SK-N-MC (cell line): ENCODE data around the gene KAT5.

Experiments used
- DNase-seq: peaks from one replicate; pipeline ENCODE4 v3.0.0-alpha.2; 2011; ENCODE audit warnings: low read depth, low spot score
- H3K27ac ChIP-seq: fragments of 200-600 bp; sonication (generic); 2 replicates; pipeline ENCODE4 v1.5.1; 2016; ENCODE audit warnings: mixed run types
- H3K36me3 ChIP-seq: fragments of 200-600 bp; sonication (generic); 2 replicates; pipeline ENCODE4 v1.6.1; 2017; ENCODE audit warnings: antibody characterized with exemption, low read length, mixed read lengths; ENCODE audit not compliant: insufficient read depth
- H3K4me3 ChIP-seq: fragments of 200-600 bp; sonication (generic); 2 replicates; pipeline ENCODE4 v1.5.1; 2016
- H3K9ac ChIP-seq: fragments of 200-600 bp; sonication (generic); 2 replicates; pipeline ENCODE4 v1.8.0; 2017; ENCODE audit warnings: mixed run types, mixed read lengths; ENCODE audit not compliant: insufficient read length
- H3K9me3 ChIP-seq: fragments of 200-600 bp; sonication (generic); 2 replicates; pipeline ENCODE4 v1.6.1; 2017; ENCODE audit warnings: low read depth, mild to moderate bottlenecking, antibody characterized with exemption, low read length, moderate library complexity, mixed read lengths
- EZH2 ChIP-seq: fragments of 200-600 bp; sonication (generic); IDR thresholded peaks from one replicate; pipeline ENCODE4 v1.6.1; 2017; ENCODE audit warnings: antibody characterized with exemption
- FOXP2 ChIP-seq: optimal IDR thresholded peaks from 2 replicates; pipeline ENCODE3; 2011; ENCODE audit warnings: mild to moderate bottlenecking, moderate library complexity; ENCODE audit not compliant: insufficient read depth; ENCODE audit errors: extremely low read length, control extremely low read depth
- POLR2AphosphoS5 ChIP-seq: IDR thresholded peaks from 2 replicates; pipeline ENCODE4 v1.6.1; 2012; ENCODE audit warnings: mild to moderate bottlenecking, low read depth, low read length, borderline replicate concordance

Gene KAT5

GRCh38 chr11:65708451-65708850, 3.6 kb upstream of the KAT5 start:
- H3K9ac ChIP-seq, result no peak overlapping the region
- no peak overlapping the region for H3K4me3 ChIP-seq
- no peaks in the 10 kb centered on the region for H3K9me3 ChIP-seq
- TF ChIP-seq POLR2AphosphoS5 (no peak), EZH2 (no peak), FOXP2 (no peak)
- no peak overlapping the region for H3K27ac ChIP-seq
- no peak for DNase-seq
- H3K36me3 ChIP-seq, result peaks cover 8% of the 10 kb centered on the region

- Histone ChIP-seq H3K27ac (no peak overlapping the region), H3K4me3 (no peak overlapping the region), H3K9ac (no peak overlapping the region), H3K9me3 (no peaks in the 10 kb centered on the region), H3K36me3 (peaks cover 21% of the 10 kb centered on the region)
- no peak for DNase-seq
- TF ChIP-seq FOXP2 (no peak), POLR2AphosphoS5 (no peak), EZH2 (no peak)
Observed at GRCh38 chr11:65709661-65710060, 2.4 kb upstream of the KAT5 start.

GRCh38 chr11:65710421-65710820, 1.6 kb upstream of the KAT5 start:
- no peak for DNase-seq
- Histone ChIP-seq H3K27ac (no peak overlapping the region), H3K9me3 (no peaks in the 10 kb centered on the region), H3K4me3 (no peak overlapping the region), H3K36me3 (peaks cover 27% of the 10 kb centered on the region), H3K9ac (no peak overlapping the region)
- TF ChIP-seq EZH2 (no peak), POLR2AphosphoS5 (no peak), FOXP2 (no peak)

GRCh38 chr11:65712633-65713076, 603 bp downstream of the KAT5 start:
- H3K9me3 ChIP-seq, result no peaks in the 10 kb centered on the region
- peak overlapping the region; percentile 98 for H3K9ac ChIP-seq
- H3K4me3 ChIP-seq, result peak overlapping the region; percentile 94
- peak overlapping the region; percentile 98 for H3K27ac ChIP-seq
- no peak for DNase-seq
- TF ChIP-seq POLR2AphosphoS5 (no peak; the same call in 1 of the 2 replicates), FOXP2 (no peak), EZH2 (no peak)
- peaks cover 45% of the 10 kb centered on the region for H3K36me3 ChIP-seq

GRCh38 chr11:65713212-65713969, 1.3 kb downstream of the KAT5 start:
- TF ChIP-seq POLR2AphosphoS5 (no peak), FOXP2 (no peak), EZH2 (no peak)
- no peak for DNase-seq
- Histone ChIP-seq H3K27ac (no peak overlapping the region), H3K36me3 (peaks cover 52% of the 10 kb centered on the region), H3K9ac (peak overlapping the region; percentile 98), H3K9me3 (no peaks in the 10 kb centered on the region), H3K4me3 (peak overlapping the region; percentile 94; the same call in 1 of the 2 replicates)

GRCh38 chr11:65714433-65714832, 2.4 kb downstream of the KAT5 start:
- H3K36me3 ChIP-seq, result peaks cover 63% of the 10 kb centered on the region
- no peak overlapping the region for H3K27ac ChIP-seq
- no peak for DNase-seq
- no peaks in the 10 kb centered on the region for H3K9me3 ChIP-seq
- H3K9ac ChIP-seq, result no peak overlapping the region
- TF ChIP-seq EZH2 (no peak), FOXP2 (no peak), POLR2AphosphoS5 (no peak)
- no peak overlapping the region for H3K4me3 ChIP-seq

GRCh38 chr11:65716302-65716701, 4.2 kb downstream of the KAT5 start:
- Histone ChIP-seq H3K4me3 (no peak overlapping the region), H3K36me3 (peaks cover 65% of the 10 kb centered on the region), H3K27ac (no peak overlapping the region), H3K9me3 (no peaks in the 10 kb centered on the region), H3K9ac (no peak overlapping the region)
- no peak for DNase-seq
- no peak; the same call in 1 of the 2 replicates for TF ChIP-seq POLR2AphosphoS5
- TF ChIP-seq FOXP2, result no peak
- TF ChIP-seq EZH2, result no peak

- DNase-seq, result no peak
- Histone ChIP-seq H3K36me3 (peaks cover 65% of the 10 kb centered on the region), H3K4me3 (no peak overlapping the region), H3K9me3 (no peaks in the 10 kb centered on the region), H3K9ac (no peak overlapping the region), H3K27ac (no peak overlapping the region)
- TF ChIP-seq FOXP2, result no peak
- no peak for TF ChIP-seq EZH2
- TF ChIP-seq POLR2AphosphoS5, result no peak
Observed at GRCh38 chr11:65716774-65717405, 4.8 kb downstream of the KAT5 start.
